Measurements from ENCODE around the gene MBNL3. TPM values are rescaled to one million over a fixed set of nuclear protein-coding genes. Genes with fewer than 3 reads are reported as not detected.

The MBNL3 gene
- total RNA-seq, 2 donors from 2014 or later, result 36.8 to 40.5 TPM

DNA sequence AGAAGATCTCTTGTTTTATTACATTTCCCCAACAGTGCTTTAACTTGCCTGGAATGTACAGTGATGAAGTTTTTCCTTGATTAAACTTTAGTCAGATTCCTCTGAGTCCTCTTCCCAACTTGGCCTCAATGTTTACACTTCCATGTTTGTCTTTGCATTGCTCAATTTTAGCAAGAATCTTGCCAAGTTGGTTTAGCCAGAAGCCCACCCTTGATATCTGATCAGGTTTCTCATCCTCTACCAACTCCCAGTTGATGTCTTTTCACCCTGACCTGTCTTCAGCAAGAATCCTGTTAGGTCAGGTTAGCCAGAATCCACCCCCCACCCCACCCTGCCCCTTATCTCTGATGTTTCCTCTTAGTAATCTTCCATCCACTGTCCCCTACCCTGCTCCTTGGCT lies 120.9 kb downstream of the MBNL3 start:
- no peaks in the 10 kb centered on the region for H3K4me1 ChIP-seq
- H3K9ac ChIP-seq (ENCODE audit: low read depth in 2 of 2, low read length in 2 of 2), result no peak overlapping the region
- no peak overlapping the region for H3K4me3 ChIP-seq
- intact Hi-C loops (cut with DNase I), result no loop called here
- H3K27ac ChIP-seq, result no peak overlapping the region
- TF ChIP-seq, protein P1, sequence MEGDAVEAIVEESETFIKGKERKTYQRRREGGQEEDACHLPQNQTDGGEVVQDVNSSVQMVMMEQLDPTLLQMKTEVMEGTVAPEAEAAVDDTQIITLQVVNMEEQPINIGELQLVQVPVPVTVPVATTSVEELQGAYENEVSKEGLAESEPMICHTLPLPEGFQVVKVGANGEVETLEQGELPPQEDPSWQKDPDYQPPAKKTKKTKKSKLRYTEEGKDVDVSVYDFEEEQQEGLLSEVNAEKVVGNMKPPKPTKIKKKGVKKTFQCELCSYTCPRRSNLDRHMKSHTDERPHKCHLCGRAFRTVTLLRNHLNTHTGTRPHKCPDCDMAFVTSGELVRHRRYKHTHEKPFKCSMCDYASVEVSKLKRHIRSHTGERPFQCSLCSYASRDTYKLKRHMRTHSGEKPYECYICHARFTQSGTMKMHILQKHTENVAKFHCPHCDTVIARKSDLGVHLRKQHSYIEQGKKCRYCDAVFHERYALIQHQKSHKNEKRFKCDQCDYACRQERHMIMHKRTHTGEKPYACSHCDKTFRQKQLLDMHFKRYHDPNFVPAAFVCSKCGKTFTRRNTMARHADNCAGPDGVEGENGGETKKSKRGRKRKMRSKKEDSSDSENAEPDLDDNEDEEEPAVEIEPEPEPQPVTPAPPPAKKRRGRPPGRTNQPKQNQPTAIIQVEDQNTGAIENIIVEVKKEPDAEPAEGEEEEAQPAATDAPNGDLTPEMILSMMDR (IDR thresholded peaks at IDR 0.05), result no peak
- no peaks in the 10 kb centered on the region for H3K36me3 ChIP-seq
- no peaks in the 10 kb centered on the region for H3K9me3 ChIP-seq
- no peaks in the 10 kb centered on the region for H3K27me3 ChIP-seq
- DNase-seq, result no peak

DNA sequence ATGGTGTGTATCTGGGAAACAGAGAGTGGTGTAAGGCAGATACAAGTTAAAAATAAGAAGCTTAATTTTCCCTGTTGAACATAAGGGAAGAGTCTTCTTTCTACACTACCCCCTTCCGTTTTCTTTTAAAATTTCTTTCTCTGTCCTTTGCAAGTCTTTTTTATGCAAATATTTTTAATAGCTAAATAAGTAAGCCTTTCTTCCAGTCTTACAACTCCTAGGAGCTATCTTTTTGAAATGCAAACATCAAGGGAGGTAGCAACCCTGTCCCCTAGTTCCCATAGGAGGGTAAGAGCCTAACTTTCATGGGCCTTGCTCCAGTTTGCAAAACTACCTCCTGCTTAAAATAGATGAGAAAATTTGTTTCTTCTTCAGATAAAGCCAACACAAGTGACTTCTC lies 121.5 kb downstream of the MBNL3 start:
- no peaks in the 10 kb centered on the region for H3K9me3 ChIP-seq
- no peaks in the 10 kb centered on the region for H3K4me1 ChIP-seq
- TF ChIP-seq, protein P1 (IDR thresholded peaks at IDR 0.05), result no peak
- DNase-seq, result no peak
- no peaks in the 10 kb centered on the region for H3K27me3 ChIP-seq
- no peaks in the 10 kb centered on the region for H3K36me3 ChIP-seq
- no peak overlapping the region for H3K9ac ChIP-seq (ENCODE audit: low read depth in 2 of 2, low read length in 2 of 2)
- intact Hi-C loops (cut with DNase I), result no loop called here
- H3K27ac ChIP-seq, result no peak overlapping the region
- no peak overlapping the region for H3K4me3 ChIP-seq

DNA sequence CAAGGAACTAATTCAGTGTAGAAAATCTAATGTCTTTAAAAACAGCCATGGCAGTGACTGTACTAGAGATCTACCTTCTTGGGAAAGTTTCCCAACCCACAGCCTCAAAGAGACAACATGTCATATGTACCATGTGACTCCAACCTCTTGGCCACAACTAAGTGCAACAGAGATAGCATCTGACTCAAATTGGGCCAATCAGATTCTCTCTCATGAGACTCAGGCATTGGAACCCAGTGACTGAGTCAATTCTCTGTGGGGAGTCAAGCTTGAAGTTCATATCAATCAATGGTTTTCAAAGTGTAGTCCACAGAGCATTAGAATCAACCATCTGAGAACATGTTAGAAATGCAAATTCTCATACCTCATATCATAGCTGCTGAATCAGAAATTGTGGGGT lies 123.3 kb downstream of the MBNL3 start:
- H3K9ac ChIP-seq (ENCODE audit: low read depth in 2 of 2, low read length in 2 of 2), result no peak overlapping the region
- TF ChIP-seq, protein P1 (IDR thresholded peaks at IDR 0.05), result no peak

DNA sequence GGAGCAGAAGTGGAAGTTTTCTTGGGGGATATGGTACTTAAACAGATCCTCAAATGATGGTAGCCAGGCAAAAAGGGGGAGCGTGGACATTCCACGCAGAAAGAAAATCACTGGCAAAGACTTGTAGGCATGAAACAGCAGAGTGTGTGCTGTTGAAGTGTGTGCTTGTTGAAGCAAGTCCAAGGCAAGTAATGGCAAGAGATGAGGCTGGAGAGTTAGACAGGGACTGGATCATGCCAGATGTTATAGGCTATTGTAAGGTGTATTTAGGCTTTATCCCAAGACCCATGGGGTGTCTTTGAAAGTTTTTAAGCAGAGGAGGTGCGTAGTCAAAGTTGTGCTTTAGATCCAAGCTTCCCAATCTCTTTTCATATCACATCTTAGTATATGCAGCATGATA lies 124.5 kb downstream of the MBNL3 start:
- Histone ChIP-seq H3K27ac (no peak overlapping the region), H3K4me3 (no peak overlapping the region), H3K9ac (ENCODE audit: low read depth in 2 of 2, low read length in 2 of 2) (no peak overlapping the region), H3K9me3 (no peaks in the 10 kb centered on the region), H3K36me3 (no peaks in the 10 kb centered on the region), H3K4me1 (no peaks in the 10 kb centered on the region), H3K27me3 (no peaks in the 10 kb centered on the region)
- TF ChIP-seq, protein P1 (IDR thresholded peaks at IDR 0.05), result no peak
- intact Hi-C loops (cut with DNase I), result no loop called here
- no peak for DNase-seq

More for the DNA sequence above, 123.3 kb downstream of the MBNL3 start:
- H3K36me3 ChIP-seq, result no peaks in the 10 kb centered on the region
- no peaks in the 10 kb centered on the region for H3K27me3 ChIP-seq
- no peaks in the 10 kb centered on the region for H3K4me1 ChIP-seq
- H3K4me3 ChIP-seq, result no peak overlapping the region
- DNase-seq, result no peak
- intact Hi-C loops (cut with DNase I), result no loop called here
- no peaks in the 10 kb centered on the region for H3K9me3 ChIP-seq
- H3K27ac ChIP-seq, result no peak overlapping the region

DNA sequence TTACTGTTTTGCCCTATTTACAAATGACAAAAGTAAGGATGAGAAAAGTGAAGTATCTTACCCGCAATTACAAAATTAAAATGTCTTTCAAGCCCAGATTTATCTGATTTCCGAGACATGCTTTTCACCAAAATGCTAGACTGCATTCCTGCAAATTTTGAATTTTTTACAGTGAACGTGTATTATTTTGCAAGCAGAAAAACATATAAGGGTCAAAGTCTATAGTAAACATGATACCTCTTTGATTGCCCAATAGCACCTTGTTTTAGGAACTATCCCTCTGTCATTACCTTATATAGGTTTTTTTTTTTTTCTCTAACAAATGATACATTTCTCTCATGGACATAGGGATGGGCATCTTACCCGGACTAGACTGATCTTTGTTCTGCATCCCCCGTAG lies 135.4 kb downstream of the MBNL3 start:
- TF ChIP-seq, protein P1 (IDR thresholded peaks at IDR 0.05), result no peak
- no peak overlapping the region for H3K4me3 ChIP-seq

DNA sequence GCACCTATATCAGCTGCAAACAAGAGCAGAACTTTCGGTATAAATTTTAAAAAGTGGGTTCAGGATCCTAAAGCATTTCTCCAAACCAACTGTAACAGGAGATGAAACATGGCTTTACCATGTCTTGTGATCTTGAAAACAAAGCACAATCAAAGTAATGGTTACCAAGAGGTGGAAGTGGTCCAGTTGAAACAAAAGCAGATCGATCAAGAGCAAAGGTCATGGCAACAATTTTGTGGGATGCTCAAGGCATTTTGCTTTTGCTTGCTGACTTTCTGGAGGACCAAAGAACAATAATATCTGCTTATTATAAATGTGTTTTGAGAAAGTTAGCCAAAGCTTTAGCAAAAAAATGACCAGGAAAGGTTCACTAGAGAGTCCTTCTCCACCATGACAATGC lies 152.7 kb downstream of the MBNL3 start:
- Histone ChIP-seq H3K4me1 (no peaks in the 10 kb centered on the region), H3K4me3 (no peak overlapping the region), H3K27ac (no peak overlapping the region), H3K27me3 (no peaks in the 10 kb centered on the region), H3K9ac (ENCODE audit: low read depth in 2 of 2, low read length in 2 of 2) (no peak overlapping the region), H3K9me3 (no peaks in the 10 kb centered on the region), H3K36me3 (no peaks in the 10 kb centered on the region)
- intact Hi-C loops (cut with DNase I), result no loop called here
- DNase-seq, result no peak
- TF ChIP-seq, protein P1 (IDR thresholded peaks at IDR 0.05), result no peak

More for the DNA sequence above, 135.4 kb downstream of the MBNL3 start:
- no peak overlapping the region for H3K27ac ChIP-seq
- intact Hi-C loops (cut with DNase I), result no loop called here
- no peak for DNase-seq
- H3K9ac ChIP-seq (ENCODE audit: low read depth in 2 of 2, low read length in 2 of 2), result no peak overlapping the region
- H3K27me3 ChIP-seq, result no peaks in the 10 kb centered on the region
- H3K4me1 ChIP-seq, result no peaks in the 10 kb centered on the region
- no peaks in the 10 kb centered on the region for H3K9me3 ChIP-seq
- no peaks in the 10 kb centered on the region for H3K36me3 ChIP-seq

Measured in colonic mucosa (tissue), 4 donors.